ENCODE results near the gene PTGR3. TPM values are rescaled to one million over a fixed set of nuclear protein-coding genes. Genes with fewer than 3 reads are reported as not detected.

The PTGR3 gene
- total and polyA plus RNA-seq, 2 experiments from 2014 or later, result 24.4 to 25.7 TPM

GRCh38 chr18:75185460-75185859 lies 23.5 kb downstream of the PTGR3 start:
- H3K27ac ChIP-seq, result no peak overlapping the region
- H3K36me3 ChIP-seq (replicated peaks; ENCODE audit: insufficient read depth, low read depth), result no peaks in the 10 kb centered on the region
- DNase-seq (ENCODE audit: low spot score), result no peak
- H3K9me3 ChIP-seq (ENCODE audit: low read depth), result no peaks in the 10 kb centered on the region
- H2AFZ ChIP-seq, result no peak overlapping the region
- H3K4me1 ChIP-seq (ENCODE audit: insufficient read depth), result no peaks in the 10 kb centered on the region
- no peaks in the 10 kb centered on the region for H4K20me1 ChIP-seq (ENCODE audit: insufficient read depth, poor library complexity, severe bottlenecking)
- H3K4me3 ChIP-seq, result no peak overlapping the region
- WGBS (ENCODE audit: low lambda C conversion rate, missing lambda C conversion rate), result 90% methylated on average over 3 of the region's 3 CpGs
- no peaks in the 10 kb centered on the region for H3K9me2 ChIP-seq (replicated peaks; ENCODE audit: insufficient read depth)
- no peaks in the 10 kb centered on the region for H3K27me3 ChIP-seq
- no peak overlapping the region for H3K4me2 ChIP-seq
- no peak for TF ChIP-seq EZH2phosphoT487 (IDR thresholded peaks at IDR 0.05; ENCODE audit: low read depth, severe bottlenecking, unreplicated experiment)
- no peak for TF ChIP-seq CTCF (IDR thresholded peaks at IDR 0.05; ENCODE audit: poor library complexity)
- no peak for TF ChIP-seq EZH2 (IDR thresholded peaks at IDR 0.05; ENCODE audit: borderline replicate concordance)
- no peaks in the 10 kb centered on the region for H3K79me2 ChIP-seq

GRCh38 chr18:75183973-75184493 lies 24.9 kb downstream of the PTGR3 start:
- no peak overlapping the region for H3K27ac ChIP-seq
- H4K20me1 ChIP-seq (ENCODE audit: insufficient read depth, poor library complexity, severe bottlenecking), result no peaks in the 10 kb centered on the region
- H3K9me3 ChIP-seq (ENCODE audit: low read depth), result no peaks in the 10 kb centered on the region
- no peaks in the 10 kb centered on the region for H3K36me3 ChIP-seq (replicated peaks; ENCODE audit: insufficient read depth, low read depth)
- no peaks in the 10 kb centered on the region for H3K9me2 ChIP-seq (replicated peaks; ENCODE audit: insufficient read depth)
- H3K4me2 ChIP-seq, result no peak overlapping the region
- no peak overlapping the region for H3K4me3 ChIP-seq
- WGBS (ENCODE audit: low lambda C conversion rate, missing lambda C conversion rate), result 96% methylated on average over 14 of the region's 14 CpGs
- H2AFZ ChIP-seq, result no peak overlapping the region
- no peaks in the 10 kb centered on the region for H3K4me1 ChIP-seq (ENCODE audit: insufficient read depth)
- TF ChIP-seq CTCF (IDR thresholded peaks at IDR 0.05; ENCODE audit: poor library complexity), result no peak
- TF ChIP-seq EZH2 (IDR thresholded peaks at IDR 0.05; ENCODE audit: borderline replicate concordance), result no peak
- no peak for TF ChIP-seq EZH2phosphoT487 (IDR thresholded peaks at IDR 0.05; ENCODE audit: low read depth, severe bottlenecking, unreplicated experiment)
- DNase-seq (ENCODE audit: low spot score), result no peak
- no peaks in the 10 kb centered on the region for H3K27me3 ChIP-seq
- H3K79me2 ChIP-seq, result no peaks in the 10 kb centered on the region

DNA sequence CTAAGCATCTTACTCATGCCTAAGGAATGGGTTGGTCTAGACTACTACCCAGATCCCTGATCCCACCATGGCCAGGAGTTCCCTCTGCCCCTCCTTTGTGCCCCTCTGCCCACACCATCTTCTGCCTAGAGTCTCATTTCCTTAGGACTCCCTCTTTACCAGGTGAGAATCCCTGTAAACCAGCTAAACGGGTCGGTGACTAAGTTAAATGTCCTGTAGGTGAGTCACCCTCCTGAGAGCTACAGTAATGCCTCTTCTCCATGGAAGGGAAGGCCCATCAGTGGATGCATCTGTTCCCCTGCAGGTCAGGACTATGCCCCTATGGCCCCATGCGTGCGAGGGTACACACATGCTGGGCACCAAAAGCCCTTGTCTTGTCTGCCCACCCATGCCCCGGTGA lies 25.4 kb downstream of the PTGR3 start:
- Histone ChIP-seq H3K27ac (no peak overlapping the region), H2AFZ (no peak overlapping the region), H3K79me2 (no peaks in the 10 kb centered on the region), H3K36me3 (replicated peaks; ENCODE audit: insufficient read depth, low read depth) (no peaks in the 10 kb centered on the region), H3K9me3 (ENCODE audit: low read depth) (no peaks in the 10 kb centered on the region), H3K4me3 (no peak overlapping the region), H4K20me1 (ENCODE audit: insufficient read depth, poor library complexity, severe bottlenecking) (no peaks in the 10 kb centered on the region), H3K4me2 (no peak overlapping the region), H3K9me2 (replicated peaks; ENCODE audit: insufficient read depth) (no peaks in the 10 kb centered on the region), H3K4me1 (ENCODE audit: insufficient read depth) (no peaks in the 10 kb centered on the region), H3K27me3 (no peaks in the 10 kb centered on the region)
- no peak for TF ChIP-seq EZH2 (IDR thresholded peaks at IDR 0.05; ENCODE audit: borderline replicate concordance)
- no peak for TF ChIP-seq EZH2phosphoT487 (IDR thresholded peaks at IDR 0.05; ENCODE audit: low read depth, severe bottlenecking, unreplicated experiment)
- TF ChIP-seq CTCF (IDR thresholded peaks at IDR 0.05; ENCODE audit: poor library complexity), result no peak
- WGBS (ENCODE audit: low lambda C conversion rate, missing lambda C conversion rate), result 64% methylated on average over 5 of the region's 5 CpGs
- no peak for DNase-seq (ENCODE audit: low spot score)

All from hepatocyte (in vitro differentiated cells).